Vagina (tissue), 2 donors: Measurements from ENCODE around the gene CRYGA. TPM values are rescaled to one million over a fixed set of nuclear protein-coding genes. Genes with fewer than 3 reads are reported as not detected.
"Not testable (repeated sequence)": the region's sequence is repeated elsewhere in the genome, so short reads cannot be mapped to it uniquely, and the experiment has no call there.

Experiments
- DNase-seq, 2 donors: peaks; one replicate each; pipeline ENCODE4 v3.0.0-alpha.2; 2017; ENCODE audit errors: extremely low spot score in 2 of 2
- H3K27ac ChIP-seq: fragments of 200-600 bp; sonication (generic); one replicate; pipeline ENCODE4 v1.5.1; 2019
- H3K27me3 ChIP-seq: fragments of 200-600 bp; sonication (generic); one replicate; pipeline ENCODE4 v1.5.1; 2019
- H3K36me3 ChIP-seq, 2 donors: fragments of 200-600 bp; sonication (generic); one replicate each; pipeline ENCODE4 v1.5.1; 2017 to 2019
- H3K4me1 ChIP-seq: fragments of 200-600 bp; sonication (generic); one replicate; pipeline ENCODE4 v1.5.1; 2019
- H3K4me3 ChIP-seq, 2 donors: fragments of 200-600 bp; sonication (generic); 1 replicate in 1 of 2; 2 replicates in 1 of 2; pipeline ENCODE4 v1.5.1; 2016 to 2019
- H3K9me3 ChIP-seq: fragments of 200-600 bp; sonication (generic); one replicate; pipeline ENCODE4 v1.5.1; 2019
- CTCF ChIP-seq, 3 experiments: fragments of 450-650 bp in 2 of 3; fragments of 200-600 bp in 1 of 3; sonication (generic) in 1 of 3; IDR thresholded peaks; one replicate each; pipeline ENCODE4 v1.5.1; 2017 to 2019; ENCODE audit warnings: antibody characterized with exemption in 3 of 3, mild to moderate bottlenecking in 2 of 3, moderate library complexity in 2 of 3
- POLR2A ChIP-seq, 2 donors: fragments of 450-650 bp; IDR thresholded peaks; one replicate each; pipeline ENCODE4 v1.6.1; 2017; ENCODE audit warnings: antibody characterized with exemption in 2 of 2, mild to moderate bottlenecking in 2 of 2, moderate library complexity in 2 of 2
- POLR2AphosphoS5 ChIP-seq, 2 donors: sonication (generic); formaldehyde crosslinking; IDR thresholded peaks; one replicate each; pipeline ENCODE4 v1.9.0; 2017; ENCODE audit warnings: antibody characterized with exemption in 2 of 2, mild to moderate bottlenecking in 2 of 2, low read depth in 1 of 2; ENCODE audit not compliant: insufficient read depth in 1 of 2
- intact Hi-C: fragments of 100-400 bp; cut with DNase I; formaldehyde crosslinking; loops from one replicate; pipeline ENCODE4 v1.15.1; 2023
- total RNA-seq: library from RNA; depleted of rRNA; stranded (reverse); fragments of >200 nt; gene quantifications from one replicate; pipeline ENCODE4 v1.2.3, GENCODE V29; 2016

CRYGA gene
- total RNA-seq, 1 donor from 2014 or later, result not detected

GRCh38 chr2:208142240-208142924, 21.0 kb downstream of the CRYGA start:
- H3K4me3 ChIP-seq, result no peak overlapping the region
- DNase-seq, result no peak
- no peaks in the 10 kb centered on the region for H3K9me3 ChIP-seq
- no peaks in the 10 kb centered on the region for H3K4me1 ChIP-seq
- TF ChIP-seq POLR2A (IDR thresholded peaks at IDR 0.05) (no peak), CTCF (IDR thresholded peaks at IDR 0.05) (no peak), POLR2AphosphoS5 (IDR thresholded peaks at IDR 0.05; ENCODE audit: insufficient read depth in 1 of 2, low read depth in 1 of 2) (no peak)
- no peaks in the 10 kb centered on the region for H3K27me3 ChIP-seq
- H3K27ac ChIP-seq, result no peak overlapping the region
- intact Hi-C loops, result no loop called here
- H3K36me3 ChIP-seq, result no peaks in the 10 kb centered on the region

- Histone ChIP-seq H3K9me3 (no peaks in the 10 kb centered on the region), H3K4me3 (no peak overlapping the region), H3K27ac (no peak overlapping the region), H3K27me3 (no peaks in the 10 kb centered on the region), H3K36me3 (no peaks in the 10 kb centered on the region), H3K4me1 (no peaks in the 10 kb centered on the region)
- no peak for DNase-seq
- intact Hi-C loops, result no loop called here
- no peak for TF ChIP-seq CTCF (IDR thresholded peaks at IDR 0.05)
- TF ChIP-seq POLR2AphosphoS5 (IDR thresholded peaks at IDR 0.05; ENCODE audit: insufficient read depth in 1 of 2, low read depth in 1 of 2), result no peak
- no peak for TF ChIP-seq POLR2A (IDR thresholded peaks at IDR 0.05)
Measured at GRCh38 chr2:208139447-208139846, 23.9 kb downstream of the CRYGA start.

GRCh38 chr2:208138334-208138733, 25.1 kb downstream of the CRYGA start:
- H3K4me3 ChIP-seq, H3K27me3 ChIP-seq, intact Hi-C loops, H3K9me3 ChIP-seq, H3K27ac ChIP-seq, H3K4me1 ChIP-seq, H3K36me3 ChIP-seq: not testable (repeated sequence)
- DNase-seq, result peak in 1 of 2 donors; percentile 18

GRCh38 chr2:208136716-208137094, 26.7 kb downstream of the CRYGA start:
- TF ChIP-seq POLR2AphosphoS5 (IDR thresholded peaks at IDR 0.05; ENCODE audit: insufficient read depth in 1 of 2, low read depth in 1 of 2), result no peak
- TF ChIP-seq POLR2A (IDR thresholded peaks at IDR 0.05), result no peak
- no peak for TF ChIP-seq CTCF (IDR thresholded peaks at IDR 0.05)
- no peaks in the 10 kb centered on the region for H3K9me3 ChIP-seq
- intact Hi-C loops, result no loop called here
- no peak overlapping the region for H3K27ac ChIP-seq
- no peaks in the 10 kb centered on the region for H3K36me3 ChIP-seq
- H3K4me1 ChIP-seq, result no peaks in the 10 kb centered on the region
- H3K27me3 ChIP-seq, result no peaks in the 10 kb centered on the region
- peak in 1 of 2 donors; percentile 69 for DNase-seq
- H3K4me3 ChIP-seq, result no peak overlapping the region

- DNase-seq, result peak in 1 of 2 donors; percentile 62
- no peaks in the 10 kb centered on the region for H3K27me3 ChIP-seq
- no peak overlapping the region for H3K27ac ChIP-seq
- no peak overlapping the region for H3K4me3 ChIP-seq
- TF ChIP-seq CTCF (IDR thresholded peaks at IDR 0.05) (no peak), POLR2AphosphoS5 (IDR thresholded peaks at IDR 0.05; ENCODE audit: insufficient read depth in 1 of 2, low read depth in 1 of 2) (no peak), POLR2A (IDR thresholded peaks at IDR 0.05) (no peak)
- H3K4me1 ChIP-seq, result no peaks in the 10 kb centered on the region
- H3K9me3 ChIP-seq, result no peaks in the 10 kb centered on the region
- H3K36me3 ChIP-seq, result no peaks in the 10 kb centered on the region
- intact Hi-C loops, result no loop called here
Measured at GRCh38 chr2:208135794-208136715, 27.3 kb downstream of the CRYGA start.
